HEK293 (cell line): ENCODE results near the gene GGN.

Experiments
- EGR2 ChIP-seq: fragments of 450-650 bp; formaldehyde crosslinking; IDR thresholded peaks from 2 replicates; pipeline ENCODE4 v1.5.1; 2016; ENCODE audit warnings: low read depth, missing biosample characterization, missing genetic modification characterization
- GLI2 ChIP-seq: fragments of 450-650 bp; formaldehyde crosslinking; IDR thresholded peaks from 2 replicates; pipeline ENCODE4; 2017; ENCODE audit warnings: missing biosample characterization, missing genetic modification characterization, low read depth, borderline replicate concordance
- GLI4 ChIP-seq: fragments of 450-650 bp; formaldehyde crosslinking; IDR thresholded peaks from 2 replicates; pipeline ENCODE4 v1.5.1; 2016; ENCODE audit warnings: missing biosample characterization, missing genetic modification characterization
- KLF8 ChIP-seq: fragments of 450-650 bp; formaldehyde crosslinking; IDR thresholded peaks from 2 replicates; pipeline ENCODE4 v1.5.1; 2016; ENCODE audit warnings: missing biosample characterization, missing genetic modification characterization
- KLF9 ChIP-seq: fragments of 450-650 bp; formaldehyde crosslinking; IDR thresholded peaks from 2 replicates; pipeline ENCODE4 v1.5.1; 2016; ENCODE audit warnings: missing biosample characterization, missing genetic modification characterization, low read depth
- MZF1 ChIP-seq: fragments of 450-650 bp; formaldehyde crosslinking; IDR thresholded peaks from 2 replicates; pipeline ENCODE4 v1.5.1; 2017; ENCODE audit warnings: missing biosample characterization, missing genetic modification characterization, borderline replicate concordance
- PRDM1 ChIP-seq: fragments of 450-650 bp; formaldehyde crosslinking; IDR thresholded peaks from 2 replicates; pipeline ENCODE4; 2016; ENCODE audit warnings: missing biosample characterization, missing genetic modification characterization
- SCRT2 ChIP-seq: fragments of 450-650 bp; formaldehyde crosslinking; IDR thresholded peaks from 2 replicates; pipeline ENCODE4 v1.5.1; 2016; ENCODE audit warnings: missing biosample characterization, missing genetic modification characterization
- SETDB1 ChIP-seq: IDR thresholded peaks from one replicate; pipeline ENCODE4 v1.6.1; 2017; ENCODE audit warnings: mild to moderate bottlenecking, low read length, moderate library complexity, mixed read lengths; ENCODE audit not compliant: insufficient read length
- ZBTB20 ChIP-seq: fragments of 450-650 bp; formaldehyde crosslinking; IDR thresholded peaks from 2 replicates; pipeline ENCODE4 v1.5.1; 2016; ENCODE audit warnings: missing biosample characterization, missing genetic modification characterization
- ZNF138 ChIP-seq: fragments of 450-650 bp; formaldehyde crosslinking; IDR thresholded peaks from 2 replicates; pipeline ENCODE4 v1.5.1; 2016; ENCODE audit warnings: missing biosample characterization, missing genetic modification characterization, borderline replicate concordance
- ZNF146 ChIP-seq: fragments of 450-650 bp; formaldehyde crosslinking; IDR thresholded peaks from 2 replicates; pipeline ENCODE4 v1.5.1; 2016; ENCODE audit warnings: missing biosample characterization, missing genetic modification characterization
- ZNF221 ChIP-seq: fragments of 450-650 bp; formaldehyde crosslinking; IDR thresholded peaks from 2 replicates; pipeline ENCODE4 v1.5.1; 2017; ENCODE audit warnings: missing biosample characterization, missing genetic modification characterization, borderline replicate concordance
- ZNF24 ChIP-seq: fragments of 450-650 bp; formaldehyde crosslinking; IDR thresholded peaks from 2 replicates; pipeline ENCODE4 v1.5.1; 2016; ENCODE audit warnings: missing biosample characterization, missing genetic modification characterization
- ZNF324 ChIP-seq: fragments of 450-650 bp; formaldehyde crosslinking; IDR thresholded peaks from 2 replicates; pipeline ENCODE4 v1.5.1; 2016; ENCODE audit warnings: missing biosample characterization, missing genetic modification characterization
- ZNF394 ChIP-seq: fragments of 450-650 bp; formaldehyde crosslinking; IDR thresholded peaks from 2 replicates; pipeline ENCODE4 v1.5.1; 2016; ENCODE audit warnings: missing biosample characterization, missing genetic modification characterization, mild to moderate bottlenecking, moderate library complexity, borderline replicate concordance
- ZNF530 ChIP-seq: fragments of 450-650 bp; formaldehyde crosslinking; IDR thresholded peaks from 2 replicates; pipeline ENCODE4 v1.5.1; 2016; ENCODE audit warnings: low read depth, missing biosample characterization, missing genetic modification characterization
- ZNF610 ChIP-seq: fragments of 450-650 bp; formaldehyde crosslinking; IDR thresholded peaks from 2 replicates; pipeline ENCODE4 v1.5.1; 2016; ENCODE audit warnings: missing biosample characterization, missing genetic modification characterization, borderline replicate concordance
- ZNF830 ChIP-seq: fragments of 450-650 bp; IDR thresholded peaks from 2 replicates; pipeline ENCODE4 v1.5.0; 2018; ENCODE audit warnings: missing biosample characterization, missing genetic modification characterization, low read depth, mild to moderate bottlenecking, moderate library complexity
- TF ChIP-seq, protein P1 (sequence below): fragments of 450-650 bp; formaldehyde crosslinking; IDR thresholded peaks from 2 replicates; pipeline ENCODE4 v1.5.1; 2016; ENCODE audit warnings: missing biosample characterization, missing genetic modification characterization
- TF ChIP-seq, protein P2 (sequence below): fragments of 450-650 bp; formaldehyde crosslinking; IDR thresholded peaks from 2 replicates; pipeline ENCODE4 v1.5.1; 2016; ENCODE audit warnings: missing biosample characterization, missing genetic modification characterization
- TF ChIP-seq, protein P3 (sequence below): fragments of 450-650 bp; formaldehyde crosslinking; IDR thresholded peaks from 2 replicates; pipeline ENCODE4 v1.5.1; 2016; ENCODE audit warnings: missing biosample characterization, missing genetic modification characterization
- TF ChIP-seq, protein P4 (sequence below): fragments of 450-650 bp; formaldehyde crosslinking; IDR thresholded peaks from 2 replicates; pipeline ENCODE4 v1.5.1; 2016; ENCODE audit warnings: missing biosample characterization, missing genetic modification characterization
- TF ChIP-seq, protein P5 (sequence below): fragments of 450-650 bp; formaldehyde crosslinking; IDR thresholded peaks from 2 replicates; pipeline ENCODE4 v1.5.1; 2016; ENCODE audit warnings: missing biosample characterization, missing genetic modification characterization
- TF ChIP-seq, protein P6 (sequence below): fragments of 450-650 bp; formaldehyde crosslinking; IDR thresholded peaks from 2 replicates; pipeline ENCODE4 v1.5.0; 2017; ENCODE audit warnings: missing biosample characterization, missing genetic modification characterization, borderline replicate concordance
- TF ChIP-seq, protein P7 (sequence below): fragments of 450-650 bp; formaldehyde crosslinking; IDR thresholded peaks from 2 replicates; pipeline ENCODE4 v1.5.1; 2016; ENCODE audit warnings: missing biosample characterization, missing genetic modification characterization

GGN gene

DNA sequence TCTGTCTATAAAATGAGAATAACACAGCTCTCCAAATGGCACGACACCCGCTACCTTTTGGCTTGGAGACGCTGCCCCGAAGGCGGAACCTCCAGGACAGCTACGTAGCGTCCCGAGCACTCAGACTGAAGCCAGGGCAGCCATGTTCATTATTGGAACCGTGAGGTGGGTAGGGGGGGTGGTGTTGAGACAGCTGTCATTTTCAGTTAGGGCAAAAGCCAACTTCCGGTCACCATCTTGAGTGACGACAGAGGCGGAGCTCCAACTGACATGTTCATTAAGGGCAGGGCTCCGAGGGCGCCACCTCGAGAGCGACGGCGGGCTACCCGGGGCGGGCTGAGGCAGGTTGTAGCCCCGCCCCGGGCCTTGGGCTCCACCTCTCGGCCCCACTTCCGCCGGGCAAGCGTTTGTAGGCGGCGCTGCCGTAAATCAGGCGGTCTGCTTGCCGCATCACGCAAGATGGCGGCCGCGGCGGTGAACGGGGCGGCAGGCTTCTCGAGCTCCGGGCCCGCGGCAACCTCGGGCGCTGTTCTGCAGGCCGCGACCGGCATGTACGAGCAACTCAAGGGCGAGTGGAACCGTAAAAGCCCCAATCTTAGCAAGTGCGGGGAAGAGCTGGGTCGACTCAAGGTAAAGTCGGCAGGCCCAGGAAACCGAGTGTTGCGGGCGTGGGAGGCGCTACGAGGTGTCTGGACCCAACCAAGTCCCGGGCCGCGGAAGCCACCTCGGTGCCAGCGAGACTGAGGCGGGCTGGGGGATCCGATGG is 13.3 kb downstream of the GGN start, which contains the start of gene PSMD8 (continued):
- TF ChIP-seq ZNF530 (tag by site-specific recombination) (no peak), ZNF394 (tag by site-specific recombination) (peak; percentile 84; the same call in 1 of the 2 replicates), SCRT2 (tag by site-specific recombination) (peak; percentile 81), ZNF610 (tag by site-specific recombination) (peak; percentile 73), PRDM1 (tag by site-specific recombination) (no peak), MZF1 (tag by site-specific recombination) (0 out of 2 replicates have a peak, but pooled peaks have one; percentile 23), ZNF146 (tag by site-specific recombination) (peak; percentile 83), KLF9 (peak; percentile 87), ZNF24 (tag by site-specific recombination) (peak; percentile 81), ZNF138 (tag by site-specific recombination) (no peak), KLF8 (tag by site-specific recombination) (peak; percentile 97), GLI4 (tag by site-specific recombination) (no peak; the same call in 1 of the 2 replicates), ZNF830 (tag by site-specific recombination) (no peak), ZBTB20 (tag by site-specific recombination) (peak; percentile 93), SETDB1 (no peak), EGR2 (tag by site-specific recombination) (peak; percentile 94), GLI2 (no peak), ZNF221 (tag by site-specific recombination) (peak; percentile 94; the same call in 1 of the 2 replicates), ZNF324 (tag by site-specific recombination) (peak; percentile 32; the same call in 1 of the 2 replicates)
- TF ChIP-seq, protein P1, sequence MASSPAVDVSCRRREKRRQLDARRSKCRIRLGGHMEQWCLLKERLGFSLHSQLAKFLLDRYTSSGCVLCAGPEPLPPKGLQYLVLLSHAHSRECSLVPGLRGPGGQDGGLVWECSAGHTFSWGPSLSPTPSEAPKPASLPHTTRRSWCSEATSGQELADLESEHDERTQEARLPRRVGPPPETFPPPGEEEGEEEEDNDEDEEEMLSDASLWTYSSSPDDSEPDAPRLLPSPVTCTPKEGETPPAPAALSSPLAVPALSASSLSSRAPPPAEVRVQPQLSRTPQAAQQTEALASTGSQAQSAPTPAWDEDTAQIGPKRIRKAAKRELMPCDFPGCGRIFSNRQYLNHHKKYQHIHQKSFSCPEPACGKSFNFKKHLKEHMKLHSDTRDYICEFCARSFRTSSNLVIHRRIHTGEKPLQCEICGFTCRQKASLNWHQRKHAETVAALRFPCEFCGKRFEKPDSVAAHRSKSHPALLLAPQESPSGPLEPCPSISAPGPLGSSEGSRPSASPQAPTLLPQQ (tag by site-specific recombination) = peak; percentile 96
- TF ChIP-seq, protein P2, sequence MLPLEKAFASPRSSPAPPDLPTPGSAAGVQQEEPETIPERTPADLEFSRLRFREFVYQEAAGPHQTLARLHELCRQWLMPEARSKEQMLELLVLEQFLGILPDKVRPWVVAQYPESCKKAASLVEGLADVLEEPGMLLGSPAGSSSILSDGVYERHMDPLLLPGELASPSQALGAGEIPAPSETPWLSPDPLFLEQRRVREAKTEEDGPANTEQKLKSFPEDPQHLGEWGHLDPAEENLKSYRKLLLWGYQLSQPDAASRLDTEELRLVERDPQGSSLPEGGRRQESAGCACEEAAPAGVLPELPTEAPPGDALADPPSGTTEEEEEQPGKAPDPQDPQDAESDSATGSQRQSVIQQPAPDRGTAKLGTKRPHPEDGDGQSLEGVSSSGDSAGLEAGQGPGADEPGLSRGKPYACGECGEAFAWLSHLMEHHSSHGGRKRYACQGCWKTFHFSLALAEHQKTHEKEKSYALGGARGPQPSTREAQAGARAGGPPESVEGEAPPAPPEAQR (tag by site-specific recombination) = peak; percentile 96
- TF ChIP-seq, protein P3, sequence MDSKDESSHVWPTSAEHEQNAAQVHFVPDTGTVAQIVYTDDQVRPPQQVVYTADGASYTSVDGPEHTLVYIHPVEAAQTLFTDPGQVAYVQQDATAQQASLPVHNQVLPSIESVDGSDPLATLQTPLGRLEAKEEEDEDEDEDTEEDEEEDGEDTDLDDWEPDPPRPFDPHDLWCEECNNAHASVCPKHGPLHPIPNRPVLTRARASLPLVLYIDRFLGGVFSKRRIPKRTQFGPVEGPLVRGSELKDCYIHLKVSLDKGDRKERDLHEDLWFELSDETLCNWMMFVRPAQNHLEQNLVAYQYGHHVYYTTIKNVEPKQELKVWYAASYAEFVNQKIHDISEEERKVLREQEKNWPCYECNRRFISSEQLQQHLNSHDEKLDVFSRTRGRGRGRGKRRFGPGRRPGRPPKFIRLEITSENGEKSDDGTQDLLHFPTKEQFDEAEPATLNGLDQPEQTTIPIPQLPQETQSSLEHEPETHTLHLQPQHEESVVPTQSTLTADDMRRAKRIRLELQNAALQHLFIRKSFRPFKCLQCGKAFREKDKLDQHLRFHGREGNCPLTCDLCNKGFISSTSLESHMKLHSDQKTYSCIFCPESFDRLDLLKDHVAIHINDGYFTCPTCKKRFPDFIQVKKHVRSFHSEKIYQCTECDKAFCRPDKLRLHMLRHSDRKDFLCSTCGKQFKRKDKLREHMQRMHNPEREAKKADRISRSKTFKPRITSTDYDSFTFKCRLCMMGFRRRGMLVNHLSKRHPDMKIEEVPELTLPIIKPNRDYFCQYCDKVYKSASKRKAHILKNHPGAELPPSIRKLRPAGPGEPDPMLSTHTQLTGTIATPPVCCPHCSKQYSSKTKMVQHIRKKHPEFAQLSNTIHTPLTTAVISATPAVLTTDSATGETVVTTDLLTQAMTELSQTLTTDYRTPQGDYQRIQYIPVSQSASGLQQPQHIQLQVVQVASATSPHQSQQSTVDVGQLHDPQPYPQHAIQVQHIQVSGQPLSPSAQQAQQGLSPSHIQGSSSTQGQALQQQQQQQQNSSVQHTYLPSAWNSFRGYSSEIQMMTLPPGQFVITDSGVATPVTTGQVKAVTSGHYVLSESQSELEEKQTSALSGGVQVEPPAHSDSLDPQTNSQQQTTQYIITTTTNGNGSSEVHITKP = no peak; the same call in none of the 2 replicates
- TF ChIP-seq, protein P4, sequence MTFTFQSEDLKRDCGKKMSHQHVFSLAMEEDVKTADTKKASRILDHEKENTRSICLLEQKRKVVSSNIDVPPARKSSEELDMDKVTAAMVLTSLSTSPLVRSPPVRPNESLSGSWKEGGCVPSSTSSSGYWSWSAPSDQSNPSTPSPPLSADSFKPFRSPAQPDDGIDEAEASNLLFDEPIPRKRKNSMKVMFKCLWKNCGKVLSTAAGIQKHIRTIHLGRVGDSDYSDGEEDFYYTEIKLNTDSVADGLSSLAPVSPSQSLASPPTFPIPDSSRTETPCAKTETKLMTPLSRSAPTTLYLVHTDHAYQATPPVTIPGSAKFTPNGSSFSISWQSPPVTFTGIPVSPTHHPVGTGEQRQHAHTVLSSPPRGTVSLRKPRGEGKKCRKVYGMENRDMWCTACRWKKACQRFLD (tag by site-specific recombination) = peak; percentile 73; the same call in 1 of the 2 replicates
- TF ChIP-seq, protein P5, sequence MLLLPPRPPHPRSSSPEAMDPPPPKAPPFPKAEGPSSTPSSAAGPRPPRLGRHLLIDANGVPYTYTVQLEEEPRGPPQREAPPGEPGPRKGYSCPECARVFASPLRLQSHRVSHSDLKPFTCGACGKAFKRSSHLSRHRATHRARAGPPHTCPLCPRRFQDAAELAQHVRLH = peak; percentile 99
- TF ChIP-seq, protein P6, sequence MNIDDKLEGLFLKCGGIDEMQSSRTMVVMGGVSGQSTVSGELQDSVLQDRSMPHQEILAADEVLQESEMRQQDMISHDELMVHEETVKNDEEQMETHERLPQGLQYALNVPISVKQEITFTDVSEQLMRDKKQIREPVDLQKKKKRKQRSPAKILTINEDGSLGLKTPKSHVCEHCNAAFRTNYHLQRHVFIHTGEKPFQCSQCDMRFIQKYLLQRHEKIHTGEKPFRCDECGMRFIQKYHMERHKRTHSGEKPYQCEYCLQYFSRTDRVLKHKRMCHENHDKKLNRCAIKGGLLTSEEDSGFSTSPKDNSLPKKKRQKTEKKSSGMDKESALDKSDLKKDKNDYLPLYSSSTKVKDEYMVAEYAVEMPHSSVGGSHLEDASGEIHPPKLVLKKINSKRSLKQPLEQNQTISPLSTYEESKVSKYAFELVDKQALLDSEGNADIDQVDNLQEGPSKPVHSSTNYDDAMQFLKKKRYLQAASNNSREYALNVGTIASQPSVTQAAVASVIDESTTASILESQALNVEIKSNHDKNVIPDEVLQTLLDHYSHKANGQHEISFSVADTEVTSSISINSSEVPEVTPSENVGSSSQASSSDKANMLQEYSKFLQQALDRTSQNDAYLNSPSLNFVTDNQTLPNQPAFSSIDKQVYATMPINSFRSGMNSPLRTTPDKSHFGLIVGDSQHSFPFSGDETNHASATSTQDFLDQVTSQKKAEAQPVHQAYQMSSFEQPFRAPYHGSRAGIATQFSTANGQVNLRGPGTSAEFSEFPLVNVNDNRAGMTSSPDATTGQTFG (tag by site-specific recombination) = peak; percentile 90; the same call in 1 of the 2 replicates
- TF ChIP-seq, protein P7, sequence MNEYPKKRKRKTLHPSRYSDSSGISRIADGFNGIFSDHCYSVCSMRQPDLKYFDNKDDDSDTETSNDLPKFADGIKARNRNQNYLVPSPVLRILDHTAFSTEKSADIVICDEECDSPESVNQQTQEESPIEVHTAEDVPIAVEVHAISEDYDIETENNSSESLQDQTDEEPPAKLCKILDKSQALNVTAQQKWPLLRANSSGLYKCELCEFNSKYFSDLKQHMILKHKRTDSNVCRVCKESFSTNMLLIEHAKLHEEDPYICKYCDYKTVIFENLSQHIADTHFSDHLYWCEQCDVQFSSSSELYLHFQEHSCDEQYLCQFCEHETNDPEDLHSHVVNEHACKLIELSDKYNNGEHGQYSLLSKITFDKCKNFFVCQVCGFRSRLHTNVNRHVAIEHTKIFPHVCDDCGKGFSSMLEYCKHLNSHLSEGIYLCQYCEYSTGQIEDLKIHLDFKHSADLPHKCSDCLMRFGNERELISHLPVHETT (tag by site-specific recombination) = peak; percentile 81; the same call in 1 of the 2 replicates
